HL-60 (cell line): ENCODE measurements around the gene AFM.

ENCODE experiments used
- CTCF ChIP-seq: IDR thresholded peaks from one replicate; pipeline ENCODE4 v1.5.1; 2011; ENCODE audit warnings: low read length, control low read depth, inconsistent platforms; ENCODE audit not compliant: insufficient read depth
- GABPA ChIP-seq: IDR thresholded peaks from 2 replicates; pipeline ENCODE4 v1.6.1; 2012; ENCODE audit warnings: low read depth
- POLR2AphosphoS5 ChIP-seq: IDR thresholded peaks from 2 replicates; pipeline ENCODE4 v1.6.1; 2012; ENCODE audit warnings: low read depth
- REST ChIP-seq: IDR thresholded peaks from 2 replicates; pipeline ENCODE4 v1.6.1; 2012; ENCODE audit warnings: low read depth; ENCODE audit not compliant: insufficient replicate concordance

GRCh38 chr4:73456177-73457022, 25.1 kb upstream of the AFM start:
- no peak for TF ChIP-seq REST
- TF ChIP-seq CTCF = no peak
- no peak for TF ChIP-seq POLR2AphosphoS5
- TF ChIP-seq GABPA = no peak
